HG03095 (cell line): ENCODE data around the gene PCNX1.
"Not testable (repeated sequence)": the region's sequence is repeated elsewhere in the genome, so short reads cannot be mapped to it uniquely, and the experiment has no call there.

Experiments
- ATAC-seq: cut with Tn5 transposase; IDR thresholded peaks from one replicate; pipeline ENCODE4 v1.9.1; 2021; ENCODE audit warnings: moderate library complexity; ENCODE audit not compliant: unreplicated experiment

The PCNX1 gene

GRCh38 chr14:71012888-71013287 lies 105.6 kb downstream of the PCNX1 start:
- ATAC-seq, result no peak

- ATAC-seq, result no peak
Observed at GRCh38 chr14:71013551-71014192, 106.4 kb downstream of the PCNX1 start.

DNA sequence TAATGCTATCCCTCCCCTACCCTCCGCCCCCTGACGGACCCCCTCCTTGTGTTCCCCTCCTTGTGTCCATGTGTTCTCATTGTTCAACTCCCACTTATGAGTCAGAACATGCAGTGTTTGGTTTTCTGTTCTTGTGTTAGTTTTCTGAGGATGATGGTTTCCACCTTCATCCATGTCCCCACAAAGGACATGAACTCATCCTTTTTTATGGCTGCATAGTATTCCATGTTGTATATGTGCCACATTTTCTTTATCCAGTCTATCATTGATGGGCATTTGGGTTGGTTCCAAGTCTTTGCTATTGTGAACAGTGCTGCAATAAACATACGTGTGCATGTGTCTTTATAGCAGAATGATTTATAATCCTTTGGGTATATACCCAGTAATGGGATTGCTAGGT lies 112.7 kb downstream of the PCNX1 start:
- ATAC-seq, result not testable (repeated sequence)

DNA sequence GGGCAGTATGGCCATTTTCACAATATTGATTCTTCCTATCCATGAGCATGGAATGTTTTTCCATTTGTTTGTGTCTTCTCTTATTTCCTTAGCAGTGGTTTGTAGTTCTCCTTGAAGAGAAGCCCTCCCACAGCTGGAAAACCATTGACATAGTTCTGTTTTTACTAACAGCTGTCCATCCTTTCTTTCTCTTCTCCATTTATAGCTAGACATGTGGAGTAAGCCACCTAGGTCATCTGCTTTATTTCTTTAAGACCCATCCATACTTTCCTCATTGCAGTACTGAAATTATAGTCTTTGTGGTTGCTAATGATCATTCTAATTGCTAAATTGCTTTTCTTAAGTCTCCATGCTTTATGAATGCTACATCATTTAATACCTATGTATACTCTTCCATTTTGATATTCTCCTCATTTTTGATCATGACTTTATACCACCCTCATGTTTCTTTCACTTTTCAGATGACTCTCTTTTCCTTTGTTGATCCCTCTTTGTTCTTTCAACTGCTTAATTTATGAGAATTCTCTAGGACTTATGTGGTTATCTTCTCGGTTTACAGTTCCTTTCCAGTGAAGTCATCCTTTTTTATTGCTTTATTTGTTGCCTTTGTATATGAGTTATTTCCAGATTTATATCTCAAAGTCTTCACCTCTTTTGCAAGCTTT lies 114.2 kb downstream of the PCNX1 start:
- ATAC-seq, result no peak

GRCh38 chr14:71022012-71022869 lies 115.0 kb downstream of the PCNX1 start:
- ATAC-seq, result no peak

DNA sequence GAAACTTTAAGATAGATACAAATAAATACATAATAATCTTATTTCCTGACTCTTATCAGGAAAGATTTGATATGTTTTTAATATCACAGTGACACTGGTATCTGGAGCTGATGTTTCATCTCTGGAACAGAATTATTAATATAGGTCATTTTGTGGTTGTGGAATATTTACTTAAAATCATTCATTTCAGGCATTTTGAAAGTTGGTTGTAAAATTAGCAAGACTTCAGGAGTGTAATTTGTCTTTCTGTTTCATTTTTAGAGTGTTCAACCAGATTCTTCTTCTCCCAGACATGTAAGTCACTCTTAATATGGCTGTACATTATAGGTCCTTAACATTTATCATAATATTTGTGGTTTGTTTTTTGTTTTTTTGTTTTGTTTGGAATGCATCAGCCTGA lies 115.7 kb downstream of the PCNX1 start:
- ATAC-seq, result no peak

GRCh38 chr14:71029236-71029781 lies 122.0 kb downstream of the PCNX1 start:
- ATAC-seq, result no peak

DNA sequence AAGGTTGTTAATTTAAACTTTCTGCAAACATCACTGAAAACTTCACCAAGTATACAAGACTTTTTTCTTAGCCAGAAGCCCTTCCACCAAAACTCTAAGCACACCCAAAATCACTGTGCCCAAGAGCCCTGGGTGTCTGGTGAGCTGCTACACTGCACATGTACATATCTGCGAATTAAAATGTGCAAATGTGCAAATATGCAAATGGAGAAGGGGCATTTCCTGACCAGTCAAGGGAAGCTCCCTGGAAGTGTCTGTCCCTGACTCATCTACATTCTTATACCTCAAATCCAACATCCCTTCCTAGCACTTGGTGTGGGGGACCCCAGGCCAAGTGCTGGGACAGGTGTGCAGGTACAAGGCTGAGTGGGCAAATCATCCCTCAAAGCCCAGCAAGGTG lies 123.7 kb downstream of the PCNX1 start:
- ATAC-seq, result no peak

DNA sequence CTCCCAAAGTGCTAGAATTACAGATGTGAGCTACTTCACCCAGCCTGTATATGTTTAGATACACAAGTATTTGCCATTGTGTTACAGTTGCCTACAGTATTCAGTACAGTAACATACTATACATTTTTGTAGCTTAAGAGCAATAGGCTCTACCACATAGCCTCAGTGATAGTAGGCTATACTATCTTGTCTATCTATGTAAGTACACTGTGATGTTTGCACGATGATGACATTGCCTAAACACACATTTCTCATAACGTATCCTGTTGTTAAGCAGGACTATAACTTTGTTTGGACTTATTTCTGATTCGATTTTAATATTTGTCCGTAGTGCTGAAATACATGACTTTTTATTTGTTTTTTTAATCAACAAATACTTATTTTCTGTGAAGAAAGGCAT lies 129.2 kb downstream of the PCNX1 start:
- ATAC-seq, result no peak

- ATAC-seq, result no peak
Observed at GRCh38 chr14:71048393-71048792, 141.1 kb downstream of the PCNX1 start.

DNA sequence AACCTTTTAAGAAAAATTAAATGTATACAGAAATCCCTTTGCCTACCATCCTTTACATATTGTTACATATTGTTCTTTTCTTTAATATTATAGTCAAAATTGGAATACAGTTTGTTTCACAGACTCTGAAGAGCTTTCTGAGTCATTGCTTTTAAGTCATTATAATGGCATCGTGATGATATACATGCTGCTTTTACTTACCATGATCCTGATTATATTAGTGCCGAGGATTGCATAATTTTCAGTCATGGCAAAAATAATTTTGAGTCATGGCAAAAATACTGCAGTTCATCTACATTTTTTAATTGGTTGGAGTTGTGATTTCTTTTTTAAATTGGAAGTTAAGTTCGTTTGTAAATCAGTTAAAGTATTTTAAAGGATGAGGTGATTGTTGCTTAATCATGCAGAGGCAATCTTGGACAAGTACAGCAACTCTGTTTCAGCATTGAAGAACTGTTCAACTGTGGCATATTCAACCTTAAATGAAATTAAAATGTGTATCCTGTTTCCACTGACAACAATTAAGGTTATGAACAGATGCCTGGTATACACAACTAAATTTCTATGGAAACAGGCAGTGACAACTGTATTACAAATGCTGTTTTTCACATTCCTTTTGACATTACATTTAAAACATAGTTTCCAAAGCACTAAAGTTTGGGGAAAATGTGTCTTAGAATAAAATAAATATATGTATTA lies 142.3 kb downstream of the PCNX1 start:
- ATAC-seq, result no peak

GRCh38 chr14:71050227-71050823 lies 143.1 kb downstream of the PCNX1 start:
- no peak for ATAC-seq

DNA sequence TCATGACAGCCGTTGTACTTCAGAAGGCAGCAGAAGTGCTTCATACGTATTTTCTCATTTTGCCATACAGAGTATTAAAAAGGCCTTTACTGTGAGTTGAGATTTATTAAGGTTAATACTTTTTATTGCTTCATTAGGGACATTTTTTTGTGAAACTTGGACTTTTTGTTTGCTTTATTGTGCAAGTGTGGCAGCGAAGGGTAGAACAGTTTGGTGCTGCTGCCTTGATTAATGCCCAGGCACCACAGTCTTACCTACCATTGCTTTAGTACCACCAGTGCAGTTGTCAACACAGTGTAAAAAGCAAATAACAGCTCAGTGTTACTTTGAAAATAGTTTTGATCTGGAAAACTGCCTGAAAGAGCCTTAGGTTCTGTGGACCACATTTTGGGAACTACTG lies 147.4 kb downstream of the PCNX1 start:
- no peak for ATAC-seq

- ATAC-seq, result no peak
Observed at GRCh38 chr14:71056168-71056567, 148.9 kb downstream of the PCNX1 start.

GRCh38 chr14:71060274-71060673 lies 153.0 kb downstream of the PCNX1 start:
- no peak for ATAC-seq

DNA sequence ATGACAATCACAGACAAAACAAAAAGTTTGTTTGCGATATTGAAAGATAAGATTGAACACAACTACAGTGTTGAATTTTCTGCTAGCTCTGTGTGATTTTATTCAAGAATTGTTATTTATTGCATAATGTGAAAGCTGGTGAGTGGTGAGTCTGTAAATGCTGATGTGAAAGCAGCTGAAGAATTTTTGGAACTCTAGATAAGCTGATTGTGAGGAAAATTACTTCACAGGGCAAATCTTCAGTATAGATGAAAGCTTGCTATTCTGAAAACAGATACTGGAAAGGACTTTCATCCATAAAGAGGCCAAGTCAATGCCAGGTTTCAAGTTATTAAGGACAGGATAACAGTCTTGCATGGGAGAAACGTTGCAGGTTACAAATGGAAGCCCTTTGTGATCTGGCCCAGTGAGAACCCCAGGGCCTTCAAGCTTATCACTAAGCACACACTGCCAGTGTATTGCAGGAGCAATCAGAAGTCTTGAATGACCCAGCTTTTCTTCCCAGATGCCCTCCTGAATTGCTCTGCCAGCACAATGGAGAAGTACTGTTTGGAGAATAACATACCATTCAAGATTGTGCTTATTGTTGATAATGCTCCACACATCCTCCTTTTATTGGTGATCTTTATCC lies 153.7 kb downstream of the PCNX1 start:
- ATAC-seq, result no peak

GRCh38 chr14:71061458-71061857 lies 154.2 kb downstream of the PCNX1 start:
- no peak for ATAC-seq

DNA sequence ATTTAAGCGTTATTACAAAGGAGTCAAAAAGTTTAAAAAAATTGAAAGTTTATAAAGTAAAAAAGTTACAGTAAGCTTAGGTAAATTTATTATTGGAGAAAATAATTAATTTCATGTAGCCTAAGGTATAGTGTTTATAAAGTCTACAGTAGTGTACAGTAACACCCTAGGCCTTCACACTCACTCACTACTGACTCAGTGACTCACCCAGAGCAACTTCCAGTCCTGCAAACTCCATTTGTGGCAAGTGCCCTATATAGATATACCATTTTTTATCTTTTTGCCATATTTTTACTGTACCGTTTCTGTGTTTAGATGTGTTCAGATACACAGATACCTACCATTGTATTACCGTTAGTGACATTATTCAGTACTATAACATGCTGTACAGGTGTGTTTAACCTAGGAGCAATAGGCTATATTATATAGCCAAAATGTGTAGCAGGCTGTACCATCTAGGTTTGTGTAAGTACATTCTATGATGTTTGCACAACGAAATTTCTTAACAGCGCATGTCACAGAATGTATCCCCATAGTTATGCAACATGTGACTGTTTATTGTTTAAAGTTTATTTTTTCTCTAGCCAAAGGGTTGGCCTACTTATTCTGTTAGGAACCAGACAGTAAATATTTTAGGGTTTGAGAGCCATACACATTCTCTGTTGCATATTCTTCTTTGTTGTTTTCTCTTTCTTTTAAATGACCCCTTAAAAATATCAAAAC lies 155.5 kb downstream of the PCNX1 start:
- ATAC-seq, result no peak

GRCh38 chr14:71063351-71063750 lies 156.1 kb downstream of the PCNX1 start:
- no peak for ATAC-seq

DNA sequence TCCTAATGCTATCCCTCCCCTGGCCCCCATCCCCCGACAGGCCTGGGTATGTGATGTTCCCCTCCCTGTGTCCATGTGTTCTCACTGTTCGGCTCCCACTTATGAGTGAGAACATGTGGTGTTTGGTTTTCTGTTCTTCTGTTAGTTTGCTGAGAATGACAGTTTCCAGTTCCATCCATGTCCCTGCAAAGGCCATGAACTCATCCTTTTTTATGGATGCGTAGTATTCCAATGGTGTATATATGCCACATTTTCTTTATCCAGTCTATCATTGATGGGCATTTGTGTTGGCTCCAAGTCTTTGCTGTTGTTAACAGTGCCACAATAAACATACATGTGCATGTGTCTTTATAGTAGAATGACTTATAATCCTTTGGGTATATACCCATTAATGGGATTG lies 157.5 kb downstream of the PCNX1 start:
- not testable (repeated sequence) for ATAC-seq
